Measurements from ENCODE around the gene POF1B. TPM values are rescaled to one million over a fixed set of nuclear protein-coding genes. Genes with fewer than 3 reads are reported as not detected.

Gene POF1B
- total RNA-seq, 2 experiments from 2014 or later = 0.05 to 0.17 TPM

DNA sequence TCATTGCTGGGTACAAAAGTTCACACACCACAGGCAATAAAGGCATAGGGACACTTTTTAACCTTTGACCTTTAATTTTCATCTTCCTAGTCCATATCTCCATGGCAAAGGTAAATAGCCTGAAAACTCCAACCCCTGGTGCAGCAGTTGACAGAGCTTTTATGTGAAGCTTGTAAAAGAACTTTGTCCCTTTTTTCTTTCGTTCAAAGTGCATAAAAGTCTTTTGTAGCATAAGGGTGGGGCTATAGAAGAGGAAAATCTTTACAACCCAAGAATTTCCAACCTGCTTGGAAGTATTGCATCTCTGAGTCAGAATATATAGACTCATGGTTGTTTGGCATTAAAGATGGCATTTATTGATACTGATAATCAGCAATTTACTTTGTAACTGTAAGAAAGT is 20.4 kb downstream of the POF1B start:
- Mint-ChIP-seq H3K36me3 (ENCODE audit: low read depth) (no peaks in the 10 kb centered on the region), H3K4me3 (no peak overlapping the region), H3K4me1 (ENCODE audit: low read depth) (no peaks in the 10 kb centered on the region), H3K27me3 (no peaks in the 10 kb centered on the region), H3K27ac (no peak overlapping the region), H3K9me3 (peaks cover 2% of the 10 kb centered on the region)
- no peak for DNase-seq
- H3K9me3 ChIP-seq (ENCODE audit: control insufficient read depth in 1 of 2, insufficient read depth in 1 of 2, low read length in 2 of 2) = no peaks in the 10 kb centered on the region
- intact Hi-C loops (cut with DNase I, micrococcal nuclease) = no loop called here
- ChIA-PET POLR2A (no interaction called here), CTCF (no interaction called here)
- TF ChIP-seq, protein P1, sequence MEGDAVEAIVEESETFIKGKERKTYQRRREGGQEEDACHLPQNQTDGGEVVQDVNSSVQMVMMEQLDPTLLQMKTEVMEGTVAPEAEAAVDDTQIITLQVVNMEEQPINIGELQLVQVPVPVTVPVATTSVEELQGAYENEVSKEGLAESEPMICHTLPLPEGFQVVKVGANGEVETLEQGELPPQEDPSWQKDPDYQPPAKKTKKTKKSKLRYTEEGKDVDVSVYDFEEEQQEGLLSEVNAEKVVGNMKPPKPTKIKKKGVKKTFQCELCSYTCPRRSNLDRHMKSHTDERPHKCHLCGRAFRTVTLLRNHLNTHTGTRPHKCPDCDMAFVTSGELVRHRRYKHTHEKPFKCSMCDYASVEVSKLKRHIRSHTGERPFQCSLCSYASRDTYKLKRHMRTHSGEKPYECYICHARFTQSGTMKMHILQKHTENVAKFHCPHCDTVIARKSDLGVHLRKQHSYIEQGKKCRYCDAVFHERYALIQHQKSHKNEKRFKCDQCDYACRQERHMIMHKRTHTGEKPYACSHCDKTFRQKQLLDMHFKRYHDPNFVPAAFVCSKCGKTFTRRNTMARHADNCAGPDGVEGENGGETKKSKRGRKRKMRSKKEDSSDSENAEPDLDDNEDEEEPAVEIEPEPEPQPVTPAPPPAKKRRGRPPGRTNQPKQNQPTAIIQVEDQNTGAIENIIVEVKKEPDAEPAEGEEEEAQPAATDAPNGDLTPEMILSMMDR (IDR thresholded peaks at IDR 0.05) = no peak
- H3K27ac ChIP-seq (ENCODE audit: low read depth in 1 of 2, low read length in 2 of 2) = no peak overlapping the region
- H3K27me3 ChIP-seq (ENCODE audit: control insufficient read depth in 1 of 2, insufficient read depth in 2 of 2, low read length in 2 of 2) = no peaks in the 10 kb centered on the region
- no peaks in the 10 kb centered on the region for H3K4me1 ChIP-seq (ENCODE audit: insufficient read depth, low read length)
- H3K36me3 ChIP-seq (ENCODE audit: insufficient read depth, low read length) = no peaks in the 10 kb centered on the region
- H3K4me3 ChIP-seq (ENCODE audit: low read length) = no peak overlapping the region
- no peak for ATAC-seq (ENCODE audit: poor library complexity)

DNA sequence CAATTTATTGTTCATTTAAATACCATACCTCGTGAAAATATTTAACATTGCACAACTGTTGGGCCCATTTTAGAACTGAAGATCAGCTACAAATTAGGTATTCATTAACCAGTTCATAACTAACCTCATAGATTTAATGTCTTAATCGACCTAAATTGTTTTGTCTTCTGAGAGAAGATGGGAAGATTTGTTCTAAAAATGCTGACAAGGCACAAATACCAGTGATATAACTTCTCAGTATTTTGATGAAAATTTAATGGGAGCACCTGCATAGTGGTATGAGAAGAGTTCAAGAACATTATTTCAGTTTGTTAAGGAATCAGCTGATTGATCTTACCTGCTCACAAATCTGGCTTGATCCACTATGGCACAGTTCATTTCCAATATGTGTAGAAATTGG is 33.9 kb downstream of the POF1B start:
- Mint-ChIP-seq H3K9me3 (no peaks in the 10 kb centered on the region), H3K4me1 (ENCODE audit: low read depth) (no peaks in the 10 kb centered on the region), H3K27ac (no peak overlapping the region), H3K4me3 (no peak overlapping the region), H3K27me3 (no peaks in the 10 kb centered on the region), H3K36me3 (ENCODE audit: low read depth) (no peaks in the 10 kb centered on the region)
- intact Hi-C loops (cut with DNase I, micrococcal nuclease) = no loop called here
- H3K27ac ChIP-seq (ENCODE audit: low read depth in 1 of 2, low read length in 2 of 2) = no peak overlapping the region
- ChIA-PET POLR2A (no interaction called here), CTCF (no interaction called here)
- no peak for DNase-seq
- no peak for ATAC-seq (ENCODE audit: poor library complexity)
- H3K27me3 ChIP-seq (ENCODE audit: control insufficient read depth in 1 of 2, insufficient read depth in 2 of 2, low read length in 2 of 2) = no peaks in the 10 kb centered on the region
- H3K4me1 ChIP-seq (ENCODE audit: insufficient read depth, low read length) = no peaks in the 10 kb centered on the region
- no peaks in the 10 kb centered on the region for H3K36me3 ChIP-seq (ENCODE audit: insufficient read depth, low read length)
- TF ChIP-seq, protein P1 (IDR thresholded peaks at IDR 0.05) = no peak
- H3K4me3 ChIP-seq (ENCODE audit: low read length) = no peak overlapping the region
- H3K9me3 ChIP-seq (ENCODE audit: control insufficient read depth in 1 of 2, insufficient read depth in 1 of 2, low read length in 2 of 2) = no peaks in the 10 kb centered on the region

DNA sequence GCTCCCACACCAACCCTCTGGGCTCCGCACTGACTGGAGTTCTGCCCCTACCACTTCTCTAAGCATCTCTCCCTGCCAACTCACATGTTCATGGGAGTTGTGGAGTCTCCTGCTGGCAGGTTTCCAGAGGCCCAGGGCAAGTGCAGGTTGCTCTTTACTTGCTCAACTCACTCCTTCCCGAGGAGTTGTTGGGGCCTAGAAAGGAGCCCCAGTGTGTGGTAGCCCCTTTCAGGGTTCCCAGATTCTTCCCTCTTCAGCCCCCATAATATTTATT is 52.5 kb downstream of the POF1B start:
- no peaks in the 10 kb centered on the region for H3K27me3 ChIP-seq (ENCODE audit: control insufficient read depth in 1 of 2, insufficient read depth in 2 of 2, low read length in 2 of 2)
- ChIA-PET POLR2A (no interaction called here), CTCF (no interaction called here)
- Mint-ChIP-seq H3K9me3 (peaks cover 4% of the 10 kb centered on the region), H3K36me3 (ENCODE audit: low read depth) (no peaks in the 10 kb centered on the region), H3K27me3 (no peaks in the 10 kb centered on the region), H3K4me1 (ENCODE audit: low read depth) (no peaks in the 10 kb centered on the region), H3K4me3 (no peak overlapping the region), H3K27ac (no peak overlapping the region)
- H3K4me3 ChIP-seq (ENCODE audit: low read length) = no peak overlapping the region
- no peaks in the 10 kb centered on the region for H3K36me3 ChIP-seq (ENCODE audit: insufficient read depth, low read length)
- peaks cover 0 to 12% of the 10 kb centered on the region in 2 experiments for H3K9me3 ChIP-seq (ENCODE audit: control insufficient read depth in 1 of 2, insufficient read depth in 1 of 2, low read length in 2 of 2)
- DNase-seq = no peak
- H3K27ac ChIP-seq (ENCODE audit: low read depth in 1 of 2, low read length in 2 of 2) = no peak overlapping the region
- no peaks in the 10 kb centered on the region for H3K4me1 ChIP-seq (ENCODE audit: insufficient read depth, low read length)
- TF ChIP-seq, protein P1 (IDR thresholded peaks at IDR 0.05) = no peak
- no peak for ATAC-seq (ENCODE audit: poor library complexity)
- intact Hi-C loops (cut with DNase I, micrococcal nuclease) = no loop called here

Data from CD4-positive, alpha-beta T cell (primary cell).